GM12873 (cell line): Measurements from ENCODE around the gene MSI2.

Experiments
- CTCF ChIP-seq: IDR thresholded peaks from 2 replicates; pipeline ENCODE4 v1.5.1; 2012; ENCODE audit warnings: low read depth, mild to moderate bottlenecking, moderate library complexity, low read length, control low read depth; ENCODE audit not compliant: insufficient read depth; ENCODE audit errors: missing control alignments

The MSI2 gene

GRCh38 chr17:57465610-57466009 lies 209.3 kb downstream of the MSI2 start:
- no peak for TF ChIP-seq CTCF

- TF ChIP-seq CTCF: no peak
Observed at GRCh38 chr17:57466017-57466471, 209.7 kb downstream of the MSI2 start.

GRCh38 chr17:57466521-57466920 lies 210.2 kb downstream of the MSI2 start:
- TF ChIP-seq CTCF: no peak

GRCh38 chr17:57467226-57467625 lies 210.9 kb downstream of the MSI2 start:
- TF ChIP-seq CTCF: no peak

GRCh38 chr17:57467801-57468200 lies 211.5 kb downstream of the MSI2 start:
- TF ChIP-seq CTCF: no peak

GRCh38 chr17:57468932-57469775 lies 212.8 kb downstream of the MSI2 start:
- no peak for TF ChIP-seq CTCF

GRCh38 chr17:57470906-57471305 lies 214.6 kb downstream of the MSI2 start:
- no peak for TF ChIP-seq CTCF
